ENCODE measurements around the gene CTU2. TPM values are rescaled to one million over a fixed set of nuclear protein-coding genes. Genes with fewer than 3 reads are reported as not detected.

The CTU2 gene
- total and polyA plus RNA-seq, 9 of the 15 experiments (the other 6 are each of a cell fraction or from before 2014, with no cell fraction given): 1.3 to 105 (median 23.2) TPM

- TF ChIP-seq NUFIP1 (IDR thresholded peaks at IDR 0.05; ENCODE audit: partially characterized antibody) (no peak), TEAD2 (tag; IDR thresholded peaks at IDR 0.05) (no peak), ZBTB26 (CRISPR knock-in tag; IDR thresholded peaks at IDR 0.05) (no peak), ZNF197 (CRISPR knock-in tag; IDR thresholded peaks at IDR 0.05; ENCODE audit: low read depth) (no peak), NFIC (IDR thresholded peaks at IDR 0.05) (peak; percentile 64), KDM4B (IDR thresholded peaks at IDR 0.05; ENCODE audit: borderline replicate concordance in 2 of 2, low read depth in 1 of 2) (peak in 1 of 2 experiments; percentile 68; a peak in 1 of 4 replicates), XRCC5 (IDR thresholded peaks at IDR 0.05; ENCODE audit: low read depth, low read length) (no peak), ZNF282 (CRISPR knock-in tag; IDR thresholded peaks at IDR 0.05) (no peak), FOS (IDR thresholded peaks at IDR 0.05; ENCODE audit: extremely low read depth, insufficient read length) (no peak), RAD51 (IDR thresholded peaks at IDR 0.05; ENCODE audit: borderline replicate concordance, low read depth) (no peak), IRF2 (CRISPR knock-in tag; IDR thresholded peaks at IDR 0.05) (no peak), ZNF253 (CRISPR knock-in tag; conservative IDR thresholded peaks at IDR 0.05) (no peak), ZNF224 (CRISPR knock-in tag; IDR thresholded peaks at IDR 0.05) (no peak), SMAD2 (IDR thresholded peaks at IDR 0.05; ENCODE audit: low read depth, low read length) (no peak), ETV1 (tag; conservative IDR thresholded peaks at IDR 0.05; ENCODE audit: low read depth) (no peak)
- TF ChIP-seq, protein P1, sequence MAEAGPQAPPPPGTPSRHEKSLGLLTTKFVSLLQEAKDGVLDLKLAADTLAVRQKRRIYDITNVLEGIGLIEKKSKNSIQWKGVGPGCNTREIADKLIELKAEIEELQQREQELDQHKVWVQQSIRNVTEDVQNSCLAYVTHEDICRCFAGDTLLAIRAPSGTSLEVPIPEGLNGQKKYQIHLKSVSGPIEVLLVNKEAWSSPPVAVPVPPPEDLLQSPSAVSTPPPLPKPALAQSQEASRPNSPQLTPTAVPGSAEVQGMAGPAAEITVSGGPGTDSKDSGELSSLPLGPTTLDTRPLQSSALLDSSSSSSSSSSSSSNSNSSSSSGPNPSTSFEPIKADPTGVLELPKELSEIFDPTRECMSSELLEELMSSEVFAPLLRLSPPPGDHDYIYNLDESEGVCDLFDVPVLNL (CRISPR knock-in tag; IDR thresholded peaks at IDR 0.05; ENCODE audit: low read depth): no peak
- TF ChIP-seq, protein P2, sequence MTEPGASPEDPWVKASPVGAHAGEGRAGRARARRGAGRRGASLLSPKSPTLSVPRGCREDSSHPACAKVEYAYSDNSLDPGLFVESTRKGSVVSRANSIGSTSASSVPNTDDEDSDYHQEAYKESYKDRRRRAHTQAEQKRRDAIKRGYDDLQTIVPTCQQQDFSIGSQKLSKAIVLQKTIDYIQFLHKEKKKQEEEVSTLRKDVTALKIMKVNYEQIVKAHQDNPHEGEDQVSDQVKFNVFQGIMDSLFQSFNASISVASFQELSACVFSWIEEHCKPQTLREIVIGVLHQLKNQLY (CRISPR knock-in tag; conservative IDR thresholded peaks at IDR 0.05): no peak
- TF ChIP-seq, protein P3, sequence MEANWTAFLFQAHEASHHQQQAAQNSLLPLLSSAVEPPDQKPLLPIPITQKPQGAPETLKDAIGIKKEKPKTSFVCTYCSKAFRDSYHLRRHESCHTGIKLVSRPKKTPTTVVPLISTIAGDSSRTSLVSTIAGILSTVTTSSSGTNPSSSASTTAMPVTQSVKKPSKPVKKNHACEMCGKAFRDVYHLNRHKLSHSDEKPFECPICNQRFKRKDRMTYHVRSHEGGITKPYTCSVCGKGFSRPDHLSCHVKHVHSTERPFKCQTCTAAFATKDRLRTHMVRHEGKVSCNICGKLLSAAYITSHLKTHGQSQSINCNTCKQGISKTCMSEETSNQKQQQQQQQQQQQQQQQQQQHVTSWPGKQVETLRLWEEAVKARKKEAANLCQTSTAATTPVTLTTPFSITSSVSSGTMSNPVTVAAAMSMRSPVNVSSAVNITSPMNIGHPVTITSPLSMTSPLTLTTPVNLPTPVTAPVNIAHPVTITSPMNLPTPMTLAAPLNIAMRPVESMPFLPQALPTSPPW (CRISPR knock-in tag; IDR thresholded peaks at IDR 0.05): peak; percentile 59
- TF ChIP-seq, protein P4, sequence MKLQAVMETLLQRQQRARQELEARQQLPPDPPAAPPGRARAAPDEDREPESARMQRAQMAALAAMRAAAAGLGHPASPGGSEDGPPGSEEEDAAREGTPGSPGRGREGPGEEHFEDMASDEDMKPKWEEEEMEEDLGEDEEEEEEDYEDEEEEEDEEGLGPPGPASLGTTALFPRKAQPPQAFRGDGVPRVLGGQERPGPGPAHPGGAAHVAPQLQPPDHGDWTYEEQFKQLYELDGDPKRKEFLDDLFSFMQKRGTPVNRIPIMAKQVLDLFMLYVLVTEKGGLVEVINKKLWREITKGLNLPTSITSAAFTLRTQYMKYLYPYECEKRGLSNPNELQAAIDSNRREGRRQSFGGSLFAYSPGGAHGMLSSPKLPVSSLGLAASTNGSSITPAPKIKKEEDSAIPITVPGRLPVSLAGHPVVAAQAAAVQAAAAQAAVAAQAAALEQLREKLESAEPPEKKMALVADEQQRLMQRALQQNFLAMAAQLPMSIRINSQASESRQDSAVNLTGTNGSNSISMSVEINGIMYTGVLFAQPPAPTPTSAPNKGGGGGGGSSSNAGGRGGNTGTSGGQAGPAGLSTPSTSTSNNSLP (IDR thresholded peaks at IDR 0.05; ENCODE audit: borderline replicate concordance, low read depth, low read length): no peak
These were observed 19.7 kb upstream of the CTU2 start, which contains the start of gene SNAI3 (continued) for GRCh38 chr16:88686439-88687253.
